Stomach (tissue), 4 donors: ENCODE data around the gene ADGRE2.
"Not testable (repeated sequence)": the region's sequence is repeated elsewhere in the genome, so short reads cannot be mapped to it uniquely, and the experiment has no call there.

Source experiments
- CTCF ChIP-seq, 7 experiments: fragments of 450-650 bp in 4 of 7; fragments of 200-600 bp in 3 of 7; sonication (generic) in 3 of 7; IDR thresholded peaks; one replicate each; pipeline ENCODE4 v1.5.1; 2016 to 2019; ENCODE audit warnings: antibody characterized with exemption in 7 of 7, control low read depth in 2 of 7, mild to moderate bottlenecking in 1 of 7
- EP300 ChIP-seq: sonication (generic); formaldehyde crosslinking; IDR thresholded peaks from one replicate; pipeline ENCODE4 v1.6.1; 2017; ENCODE audit warnings: antibody characterized with exemption

GRCh38 chr19:14765841-14766240 lies 12.5 kb downstream of the ADGRE2 start:
- not testable (repeated sequence) for TF ChIP-seq EP300; CTCF (IDR thresholded peaks at IDR 0.05)
